Keratinocyte (primary cell): ENCODE results near the gene ATG4D.
A peak's percentile ranks its signal among the peaks of the same experiment; 100 is the strongest.

ENCODE experiments used
- EZH2 ChIP-seq: IDR thresholded peaks from one replicate; pipeline ENCODE4 v1.6.1; 2012; ENCODE audit warnings: inconsistent platforms, mild to moderate bottlenecking, low read length, moderate library complexity
- TF ChIP-seq, protein P1 (sequence below), 3 experiments: IDR thresholded peaks in 1 of 3; conservative IDR thresholded peaks in 1 of 3; optimal IDR thresholded peaks in 1 of 3; 2 replicates in 2 of 3; 3 replicates in 1 of 3; pipeline versions ENCODE3 to v1.5.1; 2011; ENCODE audit warnings: low read length in 3 of 3, mild to moderate bottlenecking in 3 of 3, moderate library complexity in 2 of 3, control low read depth in 1 of 3, inconsistent platforms in 1 of 3; ENCODE audit not compliant: insufficient read depth in 2 of 3; ENCODE audit errors: extremely low read depth in 1 of 3

DNA sequence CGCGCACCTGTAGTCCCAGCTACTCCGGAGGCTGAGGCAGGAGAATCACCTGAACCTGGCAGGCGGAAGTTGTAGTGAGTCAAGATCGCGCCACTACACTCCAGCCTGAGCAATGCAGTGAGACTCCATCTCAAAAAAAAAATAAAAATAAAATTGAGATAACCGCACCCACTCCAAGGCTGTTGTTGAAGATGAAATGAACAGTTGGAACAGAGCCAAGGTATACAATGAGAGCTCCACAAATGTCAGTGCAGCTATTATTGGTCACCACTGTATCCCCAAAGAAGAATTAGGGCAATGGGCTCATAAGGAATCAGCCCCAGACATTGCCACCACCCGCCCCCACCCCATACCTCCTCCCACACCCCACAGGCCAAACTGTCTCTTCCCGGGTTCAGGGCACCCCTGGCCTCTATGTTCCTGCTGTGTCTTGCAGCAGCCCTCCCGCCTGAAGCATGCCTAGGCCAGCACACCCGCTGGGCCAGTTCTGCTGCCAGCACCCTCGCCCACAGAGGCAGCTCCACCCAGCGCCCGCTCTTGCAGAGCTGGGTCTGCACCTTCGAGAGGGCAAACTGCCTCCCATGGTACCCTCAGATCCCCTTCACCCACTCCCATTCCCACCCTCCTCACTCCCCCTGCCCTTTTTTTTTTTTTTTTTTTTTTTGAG lies 22.9 kb upstream of the ATG4D start:
- no peak for TF ChIP-seq EZH2
- TF ChIP-seq, protein P1, sequence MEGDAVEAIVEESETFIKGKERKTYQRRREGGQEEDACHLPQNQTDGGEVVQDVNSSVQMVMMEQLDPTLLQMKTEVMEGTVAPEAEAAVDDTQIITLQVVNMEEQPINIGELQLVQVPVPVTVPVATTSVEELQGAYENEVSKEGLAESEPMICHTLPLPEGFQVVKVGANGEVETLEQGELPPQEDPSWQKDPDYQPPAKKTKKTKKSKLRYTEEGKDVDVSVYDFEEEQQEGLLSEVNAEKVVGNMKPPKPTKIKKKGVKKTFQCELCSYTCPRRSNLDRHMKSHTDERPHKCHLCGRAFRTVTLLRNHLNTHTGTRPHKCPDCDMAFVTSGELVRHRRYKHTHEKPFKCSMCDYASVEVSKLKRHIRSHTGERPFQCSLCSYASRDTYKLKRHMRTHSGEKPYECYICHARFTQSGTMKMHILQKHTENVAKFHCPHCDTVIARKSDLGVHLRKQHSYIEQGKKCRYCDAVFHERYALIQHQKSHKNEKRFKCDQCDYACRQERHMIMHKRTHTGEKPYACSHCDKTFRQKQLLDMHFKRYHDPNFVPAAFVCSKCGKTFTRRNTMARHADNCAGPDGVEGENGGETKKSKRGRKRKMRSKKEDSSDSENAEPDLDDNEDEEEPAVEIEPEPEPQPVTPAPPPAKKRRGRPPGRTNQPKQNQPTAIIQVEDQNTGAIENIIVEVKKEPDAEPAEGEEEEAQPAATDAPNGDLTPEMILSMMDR (optimal IDR thresholded peaks at IDR 0.05 in 1 of 3, IDR thresholded peaks at IDR 0.05 in 1 of 3, conservative IDR thresholded peaks at IDR 0.05 in 1 of 3; ENCODE audit: extremely low read depth in 1 of 3, insufficient read depth in 2 of 3, low read length in 3 of 3): peak in 2 of 3 experiments; percentile 15 to 56
